MM.1S (cell line): Measurements from ENCODE around the gene PLD1.

Experiments used
- EZH2 ChIP-seq: fragments of 300-600 bp; sonication (generic); optimal IDR thresholded peaks from 2 replicates; pipeline ENCODE3; 2017; ENCODE audit warnings: low read depth, mild to moderate bottlenecking, antibody characterized with exemption, low read length, mixed read lengths
- TF ChIP-seq, protein P1 (sequence below): fragments of 300-600 bp; sonication (generic); IDR thresholded peaks from 2 replicates; pipeline ENCODE4 v1.5.1; 2016; ENCODE audit warnings: antibody characterized with exemption, low read length, mixed read lengths

DNA sequence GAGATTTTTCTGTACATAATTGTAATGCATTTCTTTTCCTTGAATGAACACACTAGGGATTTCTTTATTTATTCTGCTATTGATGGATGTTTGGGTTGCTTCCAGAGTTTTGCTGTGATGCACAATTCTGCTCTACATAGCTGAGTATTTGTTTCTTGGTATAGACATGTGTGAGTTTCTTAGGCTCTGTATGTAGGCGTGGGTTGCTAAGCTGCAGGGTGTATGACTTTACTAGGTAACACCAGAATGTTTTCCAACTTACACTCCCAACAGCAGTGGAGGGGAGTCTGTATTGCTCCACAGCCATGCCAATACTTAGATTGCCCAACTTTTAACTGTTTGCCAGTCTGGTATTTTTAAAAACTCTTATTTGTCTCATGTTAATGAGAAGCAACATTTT is 194.6 kb downstream of the PLD1 start:
- TF ChIP-seq, protein P1, sequence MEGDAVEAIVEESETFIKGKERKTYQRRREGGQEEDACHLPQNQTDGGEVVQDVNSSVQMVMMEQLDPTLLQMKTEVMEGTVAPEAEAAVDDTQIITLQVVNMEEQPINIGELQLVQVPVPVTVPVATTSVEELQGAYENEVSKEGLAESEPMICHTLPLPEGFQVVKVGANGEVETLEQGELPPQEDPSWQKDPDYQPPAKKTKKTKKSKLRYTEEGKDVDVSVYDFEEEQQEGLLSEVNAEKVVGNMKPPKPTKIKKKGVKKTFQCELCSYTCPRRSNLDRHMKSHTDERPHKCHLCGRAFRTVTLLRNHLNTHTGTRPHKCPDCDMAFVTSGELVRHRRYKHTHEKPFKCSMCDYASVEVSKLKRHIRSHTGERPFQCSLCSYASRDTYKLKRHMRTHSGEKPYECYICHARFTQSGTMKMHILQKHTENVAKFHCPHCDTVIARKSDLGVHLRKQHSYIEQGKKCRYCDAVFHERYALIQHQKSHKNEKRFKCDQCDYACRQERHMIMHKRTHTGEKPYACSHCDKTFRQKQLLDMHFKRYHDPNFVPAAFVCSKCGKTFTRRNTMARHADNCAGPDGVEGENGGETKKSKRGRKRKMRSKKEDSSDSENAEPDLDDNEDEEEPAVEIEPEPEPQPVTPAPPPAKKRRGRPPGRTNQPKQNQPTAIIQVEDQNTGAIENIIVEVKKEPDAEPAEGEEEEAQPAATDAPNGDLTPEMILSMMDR: no peak
- TF ChIP-seq EZH2: no peak
